H1 (cell line): Measurements from ENCODE around the gene NINJ2. TPM values are rescaled to one million over a fixed set of nuclear protein-coding genes. Genes with fewer than 3 reads are reported as not detected.

Experiments
- ASH2L ChIP-seq: fragments of 200-600, 300-600 bp; sonication (generic); IDR thresholded peaks from one replicate; pipeline ENCODE4 v1.7.1; 2017; ENCODE audit warnings: low read length
- polyA plus RNA-seq, 7 experiments: library from polyadenylated mRNA; depleted of rRNA in 3 of 7; stranded (reverse) in 5 of 7; unstranded in 2 of 7; fragments of >200 nt in 5 of 7; fragments of 200-250 nt in 2 of 7; gene quantifications; 1 replicate in 5 of 7; 2 replicates in 1 of 7; 4 replicates in 1 of 7; pipeline versions ENCODE4 v1.2.1 to v1.2.3, GENCODE V29; 2011 to 2013; ENCODE audit warnings: missing spikeins in 2 of 7, mixed read lengths in 2 of 7
- total RNA-seq: library from RNA; stranded (reverse); fragmentation: NEBNext Ultra II Directional; extraction: Animal tissue kit (Norgen Biotek cat#: 25700); gene quantifications from 2 replicates; pipeline ENCODE4 v1.2.1, GENCODE V29; 2021
- TF ChIP-seq, protein P1 (sequence below): fragments of 300-600 bp; sonication (generic); IDR thresholded peaks from 2 replicates; pipeline ENCODE4 v1.7.1; 2012; ENCODE audit warnings: low read length, moderate library complexity, mild to moderate bottlenecking, inconsistent platforms; ENCODE audit not compliant: insufficient replicate concordance

The NINJ2 gene
- total and polyA plus RNA-seq, 2 of the 8 experiments (the other 6 are each of a cell fraction or from before 2014, with no cell fraction given), result 1.4 TPM; not detected in 1

DNA sequence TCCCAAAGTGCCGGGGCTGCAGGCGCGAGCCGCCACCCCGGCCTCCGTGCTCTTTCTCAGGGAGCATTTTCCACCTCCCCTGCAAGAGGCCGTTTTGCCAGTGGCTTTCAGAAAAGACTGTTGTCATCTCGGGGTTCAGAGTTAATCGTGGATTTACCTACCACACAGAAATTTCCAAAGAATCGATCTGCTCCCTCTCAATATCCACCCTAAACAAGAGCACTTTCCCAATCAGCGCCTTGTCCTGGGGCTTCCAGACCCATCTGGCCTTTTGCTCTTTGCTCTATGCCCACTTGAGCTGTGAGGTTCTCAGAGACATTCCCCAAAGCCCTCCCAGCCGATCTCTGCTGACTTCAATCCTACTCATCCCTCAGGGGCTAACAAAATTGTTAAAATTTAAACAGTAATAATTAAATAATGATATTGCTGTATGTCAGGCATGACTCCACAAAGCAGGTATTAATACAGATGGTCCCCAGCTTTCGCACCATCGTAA is 86.6 kb downstream of the NINJ2 start (continued):
- TF ChIP-seq, protein P1, sequence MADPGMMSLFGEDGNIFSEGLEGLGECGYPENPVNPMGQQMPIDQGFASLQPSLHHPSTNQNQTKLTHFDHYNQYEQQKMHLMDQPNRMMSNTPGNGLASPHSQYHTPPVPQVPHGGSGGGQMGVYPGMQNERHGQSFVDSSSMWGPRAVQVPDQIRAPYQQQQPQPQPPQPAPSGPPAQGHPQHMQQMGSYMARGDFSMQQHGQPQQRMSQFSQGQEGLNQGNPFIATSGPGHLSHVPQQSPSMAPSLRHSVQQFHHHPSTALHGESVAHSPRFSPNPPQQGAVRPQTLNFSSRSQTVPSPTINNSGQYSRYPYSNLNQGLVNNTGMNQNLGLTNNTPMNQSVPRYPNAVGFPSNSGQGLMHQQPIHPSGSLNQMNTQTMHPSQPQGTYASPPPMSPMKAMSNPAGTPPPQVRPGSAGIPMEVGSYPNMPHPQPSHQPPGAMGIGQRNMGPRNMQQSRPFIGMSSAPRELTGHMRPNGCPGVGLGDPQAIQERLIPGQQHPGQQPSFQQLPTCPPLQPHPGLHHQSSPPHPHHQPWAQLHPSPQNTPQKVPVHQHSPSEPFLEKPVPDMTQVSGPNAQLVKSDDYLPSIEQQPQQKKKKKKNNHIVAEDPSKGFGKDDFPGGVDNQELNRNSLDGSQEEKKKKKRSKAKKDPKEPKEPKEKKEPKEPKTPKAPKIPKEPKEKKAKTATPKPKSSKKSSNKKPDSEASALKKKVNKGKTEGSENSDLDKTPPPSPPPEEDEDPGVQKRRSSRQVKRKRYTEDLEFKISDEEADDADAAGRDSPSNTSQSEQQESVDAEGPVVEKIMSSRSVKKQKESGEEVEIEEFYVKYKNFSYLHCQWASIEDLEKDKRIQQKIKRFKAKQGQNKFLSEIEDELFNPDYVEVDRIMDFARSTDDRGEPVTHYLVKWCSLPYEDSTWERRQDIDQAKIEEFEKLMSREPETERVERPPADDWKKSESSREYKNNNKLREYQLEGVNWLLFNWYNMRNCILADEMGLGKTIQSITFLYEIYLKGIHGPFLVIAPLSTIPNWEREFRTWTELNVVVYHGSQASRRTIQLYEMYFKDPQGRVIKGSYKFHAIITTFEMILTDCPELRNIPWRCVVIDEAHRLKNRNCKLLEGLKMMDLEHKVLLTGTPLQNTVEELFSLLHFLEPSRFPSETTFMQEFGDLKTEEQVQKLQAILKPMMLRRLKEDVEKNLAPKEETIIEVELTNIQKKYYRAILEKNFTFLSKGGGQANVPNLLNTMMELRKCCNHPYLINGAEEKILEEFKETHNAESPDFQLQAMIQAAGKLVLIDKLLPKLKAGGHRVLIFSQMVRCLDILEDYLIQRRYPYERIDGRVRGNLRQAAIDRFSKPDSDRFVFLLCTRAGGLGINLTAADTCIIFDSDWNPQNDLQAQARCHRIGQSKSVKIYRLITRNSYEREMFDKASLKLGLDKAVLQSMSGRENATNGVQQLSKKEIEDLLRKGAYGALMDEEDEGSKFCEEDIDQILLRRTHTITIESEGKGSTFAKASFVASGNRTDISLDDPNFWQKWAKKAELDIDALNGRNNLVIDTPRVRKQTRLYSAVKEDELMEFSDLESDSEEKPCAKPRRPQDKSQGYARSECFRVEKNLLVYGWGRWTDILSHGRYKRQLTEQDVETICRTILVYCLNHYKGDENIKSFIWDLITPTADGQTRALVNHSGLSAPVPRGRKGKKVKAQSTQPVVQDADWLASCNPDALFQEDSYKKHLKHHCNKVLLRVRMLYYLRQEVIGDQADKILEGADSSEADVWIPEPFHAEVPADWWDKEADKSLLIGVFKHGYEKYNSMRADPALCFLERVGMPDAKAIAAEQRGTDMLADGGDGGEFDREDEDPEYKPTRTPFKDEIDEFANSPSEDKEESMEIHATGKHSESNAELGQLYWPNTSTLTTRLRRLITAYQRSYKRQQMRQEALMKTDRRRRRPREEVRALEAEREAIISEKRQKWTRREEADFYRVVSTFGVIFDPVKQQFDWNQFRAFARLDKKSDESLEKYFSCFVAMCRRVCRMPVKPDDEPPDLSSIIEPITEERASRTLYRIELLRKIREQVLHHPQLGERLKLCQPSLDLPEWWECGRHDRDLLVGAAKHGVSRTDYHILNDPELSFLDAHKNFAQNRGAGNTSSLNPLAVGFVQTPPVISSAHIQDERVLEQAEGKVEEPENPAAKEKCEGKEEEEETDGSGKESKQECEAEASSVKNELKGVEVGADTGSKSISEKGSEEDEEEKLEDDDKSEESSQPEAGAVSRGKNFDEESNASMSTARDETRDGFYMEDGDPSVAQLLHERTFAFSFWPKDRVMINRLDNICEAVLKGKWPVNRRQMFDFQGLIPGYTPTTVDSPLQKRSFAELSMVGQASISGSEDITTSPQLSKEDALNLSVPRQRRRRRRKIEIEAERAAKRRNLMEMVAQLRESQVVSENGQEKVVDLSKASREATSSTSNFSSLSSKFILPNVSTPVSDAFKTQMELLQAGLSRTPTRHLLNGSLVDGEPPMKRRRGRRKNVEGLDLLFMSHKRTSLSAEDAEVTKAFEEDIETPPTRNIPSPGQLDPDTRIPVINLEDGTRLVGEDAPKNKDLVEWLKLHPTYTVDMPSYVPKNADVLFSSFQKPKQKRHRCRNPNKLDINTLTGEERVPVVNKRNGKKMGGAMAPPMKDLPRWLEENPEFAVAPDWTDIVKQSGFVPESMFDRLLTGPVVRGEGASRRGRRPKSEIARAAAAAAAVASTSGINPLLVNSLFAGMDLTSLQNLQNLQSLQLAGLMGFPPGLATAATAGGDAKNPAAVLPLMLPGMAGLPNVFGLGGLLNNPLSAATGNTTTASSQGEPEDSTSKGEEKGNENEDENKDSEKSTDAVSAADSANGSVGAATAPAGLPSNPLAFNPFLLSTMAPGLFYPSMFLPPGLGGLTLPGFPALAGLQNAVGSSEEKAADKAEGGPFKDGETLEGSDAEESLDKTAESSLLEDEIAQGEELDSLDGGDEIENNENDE, result no peak
- no peak for TF ChIP-seq ASH2L
- TF ChIP-seq, all 59 proteins: peak for 0
